Transverse colon (tissue), 4 donors: ENCODE data around the gene HECW1.

Source experiments
- POLR2AphosphoS5 ChIP-seq, 3 donors: sonication (generic); formaldehyde crosslinking; IDR thresholded peaks; one replicate each; pipeline ENCODE4 v1.6.1; 2016; ENCODE audit warnings: antibody characterized with exemption in 3 of 3
- TF ChIP-seq, protein P1 (sequence below), 5 experiments: fragments of 200-600 bp in 3 of 5; fragments of 450-650 bp in 2 of 5; sonication (generic) in 3 of 5; IDR thresholded peaks; 1 replicate in 2 of 5; 2 replicates in 3 of 5; pipeline ENCODE4 v1.5.1; 2016 to 2017; ENCODE audit warnings: antibody characterized with exemption in 5 of 5, inconsistent platforms in 3 of 5, mild to moderate bottlenecking in 2 of 5, moderate library complexity in 1 of 5

DNA sequence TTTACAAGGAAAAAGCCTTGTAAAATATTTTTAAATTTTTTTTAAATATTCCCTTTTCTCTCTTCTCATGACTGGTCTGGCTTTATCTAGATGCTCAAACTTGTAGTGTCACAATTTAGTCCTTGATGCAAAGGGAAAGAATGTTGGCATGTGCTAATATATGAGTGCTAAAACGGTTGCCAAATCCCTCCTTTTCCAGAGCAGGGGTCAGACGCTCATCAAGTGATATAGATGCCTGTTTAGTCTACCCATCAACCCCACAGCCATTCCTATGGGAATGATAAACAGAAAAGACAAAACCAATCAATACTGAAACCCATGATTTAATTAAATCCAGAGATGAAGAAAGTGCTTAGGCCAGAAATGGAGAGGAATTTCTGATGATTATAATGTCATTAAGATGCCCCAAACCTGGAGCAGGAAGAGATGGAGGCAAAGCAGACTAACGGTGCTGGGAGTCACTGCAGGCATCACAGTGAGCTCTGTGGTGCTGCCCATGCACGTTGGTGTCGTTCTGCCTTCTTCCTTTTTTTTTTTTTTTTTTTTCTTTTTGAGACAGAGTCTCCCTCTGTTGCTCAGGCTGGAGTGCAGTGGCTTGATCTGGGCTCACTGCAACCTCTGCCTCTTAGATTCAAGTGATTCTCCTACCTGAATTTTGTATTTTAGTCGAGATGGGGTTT lies 260.4 kb downstream of the HECW1 start:
- TF ChIP-seq, protein P1, sequence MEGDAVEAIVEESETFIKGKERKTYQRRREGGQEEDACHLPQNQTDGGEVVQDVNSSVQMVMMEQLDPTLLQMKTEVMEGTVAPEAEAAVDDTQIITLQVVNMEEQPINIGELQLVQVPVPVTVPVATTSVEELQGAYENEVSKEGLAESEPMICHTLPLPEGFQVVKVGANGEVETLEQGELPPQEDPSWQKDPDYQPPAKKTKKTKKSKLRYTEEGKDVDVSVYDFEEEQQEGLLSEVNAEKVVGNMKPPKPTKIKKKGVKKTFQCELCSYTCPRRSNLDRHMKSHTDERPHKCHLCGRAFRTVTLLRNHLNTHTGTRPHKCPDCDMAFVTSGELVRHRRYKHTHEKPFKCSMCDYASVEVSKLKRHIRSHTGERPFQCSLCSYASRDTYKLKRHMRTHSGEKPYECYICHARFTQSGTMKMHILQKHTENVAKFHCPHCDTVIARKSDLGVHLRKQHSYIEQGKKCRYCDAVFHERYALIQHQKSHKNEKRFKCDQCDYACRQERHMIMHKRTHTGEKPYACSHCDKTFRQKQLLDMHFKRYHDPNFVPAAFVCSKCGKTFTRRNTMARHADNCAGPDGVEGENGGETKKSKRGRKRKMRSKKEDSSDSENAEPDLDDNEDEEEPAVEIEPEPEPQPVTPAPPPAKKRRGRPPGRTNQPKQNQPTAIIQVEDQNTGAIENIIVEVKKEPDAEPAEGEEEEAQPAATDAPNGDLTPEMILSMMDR (IDR thresholded peaks at IDR 0.05): no peak
- no peak for TF ChIP-seq POLR2AphosphoS5 (IDR thresholded peaks at IDR 0.05)
